A549 (cell line): ENCODE measurements around the gene IGSF9B. TPM values are rescaled to one million over a fixed set of nuclear protein-coding genes. Genes with fewer than 3 reads are reported as not detected.

Experiments used
- ATAC-seq, 2 experiments: fragments of 200-7000 bp in 1 of 2; fragments of >200 bp in 1 of 2; cut with Nextera tagmentation in 1 of 2; cut with Tn5 transposase in 1 of 2; 3 replicates each; pipeline versions ENCODE4 v1.8.0 to v1.9.1; 2018 to 2020; ENCODE audit warnings: mild to moderate bottlenecking in 1 of 2, moderate library complexity in 1 of 2
- CTCF ChIA-PET: fragments of 300-600 bp; sonication (Branson Sonifier 250); formaldehyde crosslinking; extraction: SDS; loops from one replicate; lab custom pipeline; 2021; ENCODE audit warnings: antibody characterized with exemption, inconsistent platforms; lab: Yijun Ruan, JAX
- POLR2A ChIA-PET: fragments of 350-600 bp; formaldehyde crosslinking; extraction: SDS; loops from one replicate; lab custom pipeline; 2021; ENCODE audit warnings: antibody characterized with exemption, inconsistent platforms; lab: Yijun Ruan, JAX
- DNase-seq, 2 experiments: peaks; one replicate each; pipeline versions ENCODE4 v3.0.0 to v3.0.0-alpha.2; 2011 to 2016; ENCODE audit warnings: low read depth in 1 of 2, low spot score in 1 of 2
- FAIRE-seq: peaks from 2 replicates; lab custom pipeline; 2011; peaks lifted over from hg19 to GRCh38; lab: Jason Lieb, UNC
- H3K27ac ChIP-seq, 2 experiments: fragments of >200 bp; sonication (Bioruptor Twin); formaldehyde crosslinking; 3 replicates each; pipeline ENCODE4 v1.5.1; 2016 to 2017
- H3K4me1 ChIP-seq: fragments of >200 bp; sonication (Bioruptor Twin); formaldehyde crosslinking; 3 replicates; pipeline ENCODE4 v1.6.1; 2016
- H3K4me2 ChIP-seq: fragments of >200 bp; sonication (Bioruptor Twin); formaldehyde crosslinking; 3 replicates; pipeline ENCODE4 v1.6.1; 2016
- H3K4me3 ChIP-seq: fragments of >200 bp; sonication (Bioruptor Twin); formaldehyde crosslinking; 3 replicates; pipeline ENCODE4 v1.5.1; 2016
- H3K9me3 ChIP-seq: fragments of >200 bp; sonication (Bioruptor Twin); formaldehyde crosslinking; 3 replicates; pipeline ENCODE4 v1.6.1; 2016
- CBX2 ChIP-seq: fragments of 200-600 bp; sonication (generic); IDR thresholded peaks from 2 replicates; pipeline ENCODE4 v1.6.1; 2016; ENCODE audit warnings: low read depth, mild to moderate bottlenecking, borderline replicate concordance
- EP300 ChIP-seq, 2 experiments: fragments of >200 bp; sonication (Bioruptor Twin); formaldehyde crosslinking; IDR thresholded peaks; 2 replicates in 1 of 2; 3 replicates in 1 of 2; pipeline ENCODE4 v1.6.1; 2016 to 2017
- FOSB ChIP-seq: fragments of 250-450 bp; sonication (Bioruptor Pico); IDR thresholded peaks from 2 replicates; pipeline ENCODE4 v1.5.0; 2020; ENCODE audit warnings: mild to moderate bottlenecking, moderate library complexity
- HOXB13 ChIP-seq: fragments of 250-450 bp; sonication (Bioruptor Pico); IDR thresholded peaks from 2 replicates; pipeline ENCODE4 v1.5.0; 2020; ENCODE audit warnings: low read depth, mild to moderate bottlenecking, moderate library complexity
- HOXB5 ChIP-seq: fragments of 250-450 bp; sonication (Bioruptor Pico); IDR thresholded peaks from 2 replicates; pipeline ENCODE4 v1.5.0; 2020; ENCODE audit warnings: mild to moderate bottlenecking, moderate library complexity
- JUN ChIP-seq, 2 experiments: fragments of >200 bp; sonication (Bioruptor Twin); formaldehyde crosslinking; IDR thresholded peaks; 2 replicates in 1 of 2; 3 replicates in 1 of 2; pipeline ENCODE4 v1.6.1; 2016 to 2017
- KDM1A ChIP-seq: fragments of 200-600 bp; sonication (generic); IDR thresholded peaks from 2 replicates; pipeline ENCODE4 v1.6.1; 2016; ENCODE audit warnings: low read depth, mild to moderate bottlenecking
- KDM5A ChIP-seq: fragments of 200-600 bp; sonication (generic); IDR thresholded peaks from 2 replicates; pipeline ENCODE4 v1.6.1; 2016; ENCODE audit warnings: antibody characterized with exemption, mild to moderate bottlenecking
- NPAS2 ChIP-seq: fragments of 250-450 bp; sonication (Bioruptor Pico); IDR thresholded peaks from 2 replicates; pipeline ENCODE4 v1.8.0; 2022; ENCODE audit warnings: mild to moderate bottlenecking, moderate library complexity, borderline replicate concordance
- NR3C1 ChIP-seq: fragments of >200 bp; sonication (Bioruptor Twin); formaldehyde crosslinking; IDR thresholded peaks from 3 replicates; pipeline ENCODE4 v1.6.1; 2017
- PHF8 ChIP-seq: fragments of 200-600 bp; sonication (generic); IDR thresholded peaks from 2 replicates; pipeline ENCODE4 v1.6.1; 2016; ENCODE audit warnings: low read depth, mild to moderate bottlenecking, antibody characterized with exemption, moderate library complexity, borderline replicate concordance
- RARB ChIP-seq: fragments of 250-450 bp; sonication (Bioruptor Pico); IDR thresholded peaks from 2 replicates; pipeline ENCODE4 v1.8.0; 2021; ENCODE audit warnings: mild to moderate bottlenecking, moderate library complexity
- RNF2 ChIP-seq: fragments of 200-600 bp; sonication (generic); IDR thresholded peaks from 2 replicates; pipeline ENCODE4 v1.6.1; 2016; ENCODE audit warnings: low read depth, mild to moderate bottlenecking, antibody characterized with exemption, moderate library complexity, borderline replicate concordance
- TFCP2L1 ChIP-seq: fragments of 250-450 bp; sonication (Bioruptor Pico); IDR thresholded peaks from 2 replicates; pipeline ENCODE4 v1.5.0; 2021; ENCODE audit warnings: mild to moderate bottlenecking
- TP53 ChIP-seq: fragments of 250-450 bp; sonication (Bioruptor Pico); IDR thresholded peaks from 2 replicates; pipeline ENCODE4 v1.5.0; 2021; ENCODE audit warnings: mild to moderate bottlenecking, moderate library complexity
- ZFP36 ChIP-seq: fragments of 450-650 bp; IDR thresholded peaks from 2 replicates; pipeline ENCODE4 v1.6.1; 2014; ENCODE audit warnings: borderline replicate concordance; ENCODE audit not compliant: partially characterized antibody
- ZNF302 ChIP-seq: fragments of 250-450 bp; sonication (Bioruptor Pico); IDR thresholded peaks from 2 replicates; pipeline ENCODE4 v1.9.0; 2021; ENCODE audit warnings: inconsistent platforms, mild to moderate bottlenecking, moderate library complexity
- WGBS: methylation state at CpG from one replicate; pipeline ENCODE4 v1.1.6; 2017; ENCODE audit errors: missing lambda C conversion rate; 5-methylcytosine and 5-hydroxymethylcytosine counted together
- polyA plus RNA-seq, 4 experiments: library from polyadenylated mRNA; depleted of rRNA in 3 of 4; stranded (reverse); fragments of >200 nt; fragmentation: RNase III in 1 of 4; extraction: RNeasy Plus Mini Kit Qiagen cat#74134 plus additional on column Dnase treatment in 1 of 4; gene quantifications; 2 replicates in 3 of 4; 3 replicates in 1 of 4; pipeline ENCODE4 v1.2.3, GENCODE V29; 2011 to 2017
- TF ChIP-seq, protein P1 (sequence below): fragments of 150-350 bp; IDR thresholded peaks from 2 replicates; pipeline ENCODE4 v1.6.1; 2014; ENCODE audit warnings: low read depth, mild to moderate bottlenecking, low read length
- TF ChIP-seq, protein P2 (sequence below): fragments of >200 bp; sonication (Bioruptor Twin); formaldehyde crosslinking; IDR thresholded peaks from 3 replicates; pipeline ENCODE4 v1.5.1; 2016
- TF ChIP-seq, protein P3 (sequence below): fragments of >200 bp; sonication (Bioruptor Twin); formaldehyde crosslinking; IDR thresholded peaks from 3 replicates; pipeline ENCODE4 v1.6.1; 2016
- TF ChIP-seq, protein P4 (sequence below): IDR thresholded peaks from 2 replicates; pipeline ENCODE4 v1.6.1; 2012; ENCODE audit warnings: low read depth, borderline replicate concordance

Gene IGSF9B
- polyA plus RNA-seq, 2 of the 4 experiments (the other 2 are of a cell fraction) = 0.41 to 0.61 TPM

DNA sequence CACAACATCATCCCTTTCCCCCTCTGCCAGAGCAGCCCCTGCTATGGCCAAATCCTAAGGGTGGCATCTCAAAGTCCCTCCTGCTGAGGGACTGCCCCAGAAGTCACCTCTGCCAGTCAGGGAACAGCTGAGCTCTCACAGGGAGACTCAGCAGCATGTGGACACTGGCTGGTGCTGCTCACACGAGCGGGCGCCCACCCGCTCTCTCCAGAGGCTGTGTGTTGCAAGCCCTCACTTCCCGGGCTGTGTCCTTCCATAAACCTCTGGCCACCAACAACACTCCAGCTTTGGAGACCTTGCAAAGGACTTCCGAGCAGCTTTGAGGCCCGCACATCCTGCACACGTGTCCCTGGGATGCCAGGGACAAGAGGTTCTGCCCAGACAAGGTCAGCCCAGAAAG, 2.8 kb downstream of the IGSF9B start:
- Histone ChIP-seq H3K4me2 (no peak overlapping the region), H3K4me1 (0 out of 3 replicates have a peak, but pooled peaks cover 3% of the 10 kb centered on the region), H3K9me3 (no peaks in the 10 kb centered on the region), H3K4me3 (no peak overlapping the region), H3K27ac (no peak overlapping the region)
- 68% methylated on average over 4 of the region's 8 CpGs for WGBS
- no peak for ATAC-seq
- TF ChIP-seq JUN (IDR thresholded peaks at IDR 0.05) = no peak
- no peak for TF ChIP-seq NPAS2 (CRISPR knock-in tag)
- POLR2A ChIA-PET = no interaction called here
- no peak for FAIRE-seq
- CTCF ChIA-PET = no interaction called here
- DNase-seq = no peak

DNA sequence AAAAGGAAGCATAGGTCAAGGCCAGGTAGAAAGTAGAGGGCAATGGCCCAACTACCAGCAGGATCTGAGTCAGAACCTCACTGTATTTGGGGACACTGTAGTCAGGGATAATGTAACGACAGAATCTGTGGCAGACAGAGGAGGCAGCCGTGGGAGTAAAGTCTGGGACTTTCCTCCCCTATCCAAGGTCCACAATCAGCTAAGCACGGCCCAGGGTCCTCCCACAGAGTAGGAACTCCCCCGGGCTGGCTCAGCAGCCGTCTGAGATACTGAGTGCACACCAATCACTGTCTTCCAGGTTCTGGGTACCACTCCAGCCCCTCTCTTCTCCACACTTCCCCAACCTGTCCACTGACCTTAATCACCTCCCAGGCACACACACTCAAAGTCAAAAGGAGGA, 3.2 kb downstream of the IGSF9B start:
- TF ChIP-seq NR3C1 (no peak), HOXB13 (no peak), RNF2 (no peak)
- TF ChIP-seq, protein P1, sequence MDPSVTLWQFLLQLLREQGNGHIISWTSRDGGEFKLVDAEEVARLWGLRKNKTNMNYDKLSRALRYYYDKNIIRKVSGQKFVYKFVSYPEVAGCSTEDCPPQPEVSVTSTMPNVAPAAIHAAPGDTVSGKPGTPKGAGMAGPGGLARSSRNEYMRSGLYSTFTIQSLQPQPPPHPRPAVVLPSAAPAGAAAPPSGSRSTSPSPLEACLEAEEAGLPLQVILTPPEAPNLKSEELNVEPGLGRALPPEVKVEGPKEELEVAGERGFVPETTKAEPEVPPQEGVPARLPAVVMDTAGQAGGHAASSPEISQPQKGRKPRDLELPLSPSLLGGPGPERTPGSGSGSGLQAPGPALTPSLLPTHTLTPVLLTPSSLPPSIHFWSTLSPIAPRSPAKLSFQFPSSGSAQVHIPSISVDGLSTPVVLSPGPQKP = no peak
- Histone ChIP-seq H3K4me1 (0 out of 3 replicates have a peak, but pooled peaks cover 3% of the 10 kb centered on the region), H3K4me2 (no peak overlapping the region), H3K27ac (no peak overlapping the region), H3K9me3 (no peaks in the 10 kb centered on the region), H3K4me3 (no peak overlapping the region)
- no peak for ATAC-seq
- 50% methylated on average over 4 of the region's 5 CpGs for WGBS
- no peak for DNase-seq
- ChIA-PET POLR2A (no interaction called here), CTCF (no interaction called here)
- no peak for FAIRE-seq

DNA sequence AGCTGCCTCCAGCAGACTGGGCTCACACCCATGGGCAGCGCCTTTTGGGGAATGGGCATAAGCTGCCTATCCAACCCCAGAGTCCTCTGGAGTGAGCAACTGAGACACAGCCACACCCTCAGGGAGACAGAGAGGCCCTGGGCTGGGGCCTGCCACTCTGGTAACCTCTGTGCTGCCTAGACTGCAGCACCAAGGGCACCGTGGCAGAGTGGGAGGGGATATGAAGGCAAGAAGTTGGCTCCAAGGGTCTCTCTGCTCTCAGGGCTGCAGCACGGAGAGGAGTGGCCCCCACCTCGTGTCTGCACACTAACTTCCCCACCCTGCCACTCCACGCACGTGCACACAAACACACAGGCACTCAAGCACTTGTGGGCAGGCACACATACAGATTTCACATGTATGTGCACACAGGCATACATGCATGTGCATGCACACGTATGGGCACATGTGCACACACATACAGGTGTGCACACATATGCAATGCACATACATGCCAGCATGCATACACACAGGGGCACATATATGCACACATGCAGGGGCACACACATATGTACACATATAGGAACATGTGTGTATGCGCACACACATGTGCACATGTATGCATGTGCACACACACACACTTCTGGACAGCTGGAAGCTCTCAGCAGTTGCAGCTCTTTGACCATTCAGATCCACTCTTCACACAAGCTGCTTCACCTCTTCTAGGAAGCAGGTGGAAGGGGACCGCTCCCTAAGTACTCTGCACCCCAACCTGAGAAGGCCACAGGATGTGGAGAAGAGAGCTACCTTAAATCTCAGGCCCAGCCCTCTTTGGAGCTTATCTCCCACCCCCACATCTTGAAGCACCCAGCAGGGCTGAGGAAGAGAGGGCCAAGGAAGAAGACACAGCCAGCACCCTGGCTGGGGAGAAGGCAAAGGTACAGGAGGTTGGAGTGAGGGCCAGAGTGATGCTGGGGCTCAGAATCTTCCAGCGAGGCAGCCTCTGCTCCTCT, 4.3 kb downstream of the IGSF9B start:
- H3K27ac ChIP-seq = no peak overlapping the region

More for the DNA sequence above, 4.3 kb downstream of the IGSF9B start:
- CTCF ChIA-PET = no interaction called here
- no peak for TF ChIP-seq ZNF302 (CRISPR knock-in tag)
- TF ChIP-seq KDM5A = no peak
- no peak for TF ChIP-seq NPAS2 (CRISPR knock-in tag)
- no peak for TF ChIP-seq PHF8
- no peak for TF ChIP-seq TP53
- no peak for TF ChIP-seq KDM1A
- TF ChIP-seq, protein P1 = no peak
- TF ChIP-seq RARB (CRISPR knock-in tag) = no peak
- TF ChIP-seq CBX2 = no peak
- TF ChIP-seq, protein P2, sequence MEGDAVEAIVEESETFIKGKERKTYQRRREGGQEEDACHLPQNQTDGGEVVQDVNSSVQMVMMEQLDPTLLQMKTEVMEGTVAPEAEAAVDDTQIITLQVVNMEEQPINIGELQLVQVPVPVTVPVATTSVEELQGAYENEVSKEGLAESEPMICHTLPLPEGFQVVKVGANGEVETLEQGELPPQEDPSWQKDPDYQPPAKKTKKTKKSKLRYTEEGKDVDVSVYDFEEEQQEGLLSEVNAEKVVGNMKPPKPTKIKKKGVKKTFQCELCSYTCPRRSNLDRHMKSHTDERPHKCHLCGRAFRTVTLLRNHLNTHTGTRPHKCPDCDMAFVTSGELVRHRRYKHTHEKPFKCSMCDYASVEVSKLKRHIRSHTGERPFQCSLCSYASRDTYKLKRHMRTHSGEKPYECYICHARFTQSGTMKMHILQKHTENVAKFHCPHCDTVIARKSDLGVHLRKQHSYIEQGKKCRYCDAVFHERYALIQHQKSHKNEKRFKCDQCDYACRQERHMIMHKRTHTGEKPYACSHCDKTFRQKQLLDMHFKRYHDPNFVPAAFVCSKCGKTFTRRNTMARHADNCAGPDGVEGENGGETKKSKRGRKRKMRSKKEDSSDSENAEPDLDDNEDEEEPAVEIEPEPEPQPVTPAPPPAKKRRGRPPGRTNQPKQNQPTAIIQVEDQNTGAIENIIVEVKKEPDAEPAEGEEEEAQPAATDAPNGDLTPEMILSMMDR = no peak
- no peak for TF ChIP-seq TFCP2L1 (CRISPR knock-in tag)
- no peak for TF ChIP-seq RNF2
- TF ChIP-seq EP300 (IDR thresholded peaks at IDR 0.05) = no peak
- TF ChIP-seq HOXB5 (CRISPR knock-in tag) = no peak
- no peak for TF ChIP-seq FOSB (CRISPR knock-in tag)
- no peak for TF ChIP-seq HOXB13
- TF ChIP-seq, protein P3, sequence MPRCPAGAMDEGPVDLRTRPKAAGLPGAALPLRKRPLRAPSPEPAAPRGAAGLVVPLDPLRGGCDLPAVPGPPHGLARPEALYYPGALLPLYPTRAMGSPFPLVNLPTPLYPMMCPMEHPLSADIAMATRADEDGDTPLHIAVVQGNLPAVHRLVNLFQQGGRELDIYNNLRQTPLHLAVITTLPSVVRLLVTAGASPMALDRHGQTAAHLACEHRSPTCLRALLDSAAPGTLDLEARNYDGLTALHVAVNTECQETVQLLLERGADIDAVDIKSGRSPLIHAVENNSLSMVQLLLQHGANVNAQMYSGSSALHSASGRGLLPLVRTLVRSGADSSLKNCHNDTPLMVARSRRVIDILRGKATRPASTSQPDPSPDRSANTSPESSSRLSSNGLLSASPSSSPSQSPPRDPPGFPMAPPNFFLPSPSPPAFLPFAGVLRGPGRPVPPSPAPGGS = no peak
- TF ChIP-seq ZFP36 = no peak
- TF ChIP-seq, protein P4, sequence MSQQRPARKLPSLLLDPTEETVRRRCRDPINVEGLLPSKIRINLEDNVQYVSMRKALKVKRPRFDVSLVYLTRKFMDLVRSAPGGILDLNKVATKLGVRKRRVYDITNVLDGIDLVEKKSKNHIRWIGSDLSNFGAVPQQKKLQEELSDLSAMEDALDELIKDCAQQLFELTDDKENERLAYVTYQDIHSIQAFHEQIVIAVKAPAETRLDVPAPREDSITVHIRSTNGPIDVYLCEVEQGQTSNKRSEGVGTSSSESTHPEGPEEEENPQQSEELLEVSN = no peak
- Histone ChIP-seq H3K9me3 (no peaks in the 10 kb centered on the region), H3K4me3 (no peak overlapping the region), H3K4me1 (0 out of 3 replicates have a peak, but pooled peaks cover 3% of the 10 kb centered on the region), H3K4me2 (no peak overlapping the region)
- FAIRE-seq (no peak), DNase-seq (no peak), ATAC-seq (no peak)
- WGBS = 55% methylated on average over 5 of the region's 10 CpGs
- POLR2A ChIA-PET = no interaction called here
